GM18505 (cell line): Measurements from ENCODE around the gene ANKRD27.
"Not testable (repeated sequence)": the region's sequence is repeated elsewhere in the genome, so short reads cannot be mapped to it uniquely, and the experiment has no call there.

Experiments used
- ATAC-seq: cut with Tn5 transposase; IDR thresholded peaks from one replicate; pipeline ENCODE4 v1.9.1; 2021; ENCODE audit not compliant: unreplicated experiment
- POLR2A ChIP-seq: IDR thresholded peaks from 4 replicates; pipeline ENCODE4 v1.6.1; 2011; ENCODE audit warnings: borderline replicate concordance; ENCODE audit not compliant: insufficient read depth, insufficient read length; ENCODE audit errors: extremely low read depth

ANKRD27 gene

DNA sequence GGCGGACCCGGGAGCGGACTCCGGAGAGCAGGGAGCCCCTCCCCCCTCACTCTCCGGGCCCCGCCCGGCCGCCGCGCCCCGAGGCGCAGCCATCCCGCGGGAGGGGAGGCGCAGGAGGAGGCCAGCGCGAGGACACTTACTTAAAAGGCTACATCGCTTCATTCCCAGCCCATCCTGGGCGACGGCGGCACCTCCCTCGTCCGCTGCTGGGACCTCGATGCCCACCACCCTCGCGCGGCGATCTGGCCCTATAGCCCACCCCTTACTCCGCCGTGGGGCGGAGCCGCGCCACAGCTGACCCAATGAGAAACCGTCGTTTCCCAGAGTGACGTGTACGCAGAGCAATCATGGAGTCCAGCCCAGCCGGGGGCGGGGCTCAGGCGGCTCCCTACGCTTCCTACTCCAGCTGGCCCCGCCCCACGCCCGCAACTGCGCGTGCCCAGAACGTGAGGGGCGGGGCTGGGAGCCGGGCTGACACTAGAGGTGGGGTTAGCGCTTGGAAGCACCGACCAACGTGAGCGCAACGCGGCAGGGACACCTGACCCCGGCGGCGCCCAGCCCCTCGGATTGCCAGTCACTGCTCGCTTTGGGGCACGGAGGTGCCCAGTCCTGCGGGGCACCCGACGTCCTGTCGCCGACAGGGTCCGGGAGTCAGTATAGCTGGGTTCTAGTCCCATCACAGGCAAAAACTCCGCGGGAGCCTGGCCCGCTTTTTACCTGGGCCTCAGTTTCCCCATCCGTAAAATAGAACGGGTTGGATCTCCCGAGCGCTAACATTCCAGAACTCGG is at the start of gene ANKRD27:
ANKRD27 (minus strand) TSS at position 250 of the 789 bp plus-strand sequence. CDS start 16,165 bp downstream, outside the sequence.
- ATAC-seq, result peak; percentile 94
- TF ChIP-seq POLR2A, result peak; percentile 72

DNA sequence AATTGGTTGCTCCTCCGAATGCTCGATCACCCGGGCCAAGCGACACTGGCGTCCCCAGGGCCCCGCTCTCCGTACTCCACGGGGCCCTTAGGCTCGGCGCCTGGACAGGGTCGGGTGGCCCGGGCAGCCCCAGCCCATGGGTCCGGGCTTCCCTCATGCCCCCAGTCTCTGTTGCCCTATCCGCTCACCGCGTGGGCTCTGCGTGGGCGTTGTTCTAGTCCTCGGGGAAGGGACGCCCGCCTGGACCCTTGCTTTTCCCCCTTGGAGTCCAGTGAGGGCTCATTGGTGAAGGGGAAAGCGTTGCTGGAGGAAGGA is 45.9 kb upstream of the ANKRD27 start:
- no peak for TF ChIP-seq POLR2A
- ATAC-seq, result no peak

DNA sequence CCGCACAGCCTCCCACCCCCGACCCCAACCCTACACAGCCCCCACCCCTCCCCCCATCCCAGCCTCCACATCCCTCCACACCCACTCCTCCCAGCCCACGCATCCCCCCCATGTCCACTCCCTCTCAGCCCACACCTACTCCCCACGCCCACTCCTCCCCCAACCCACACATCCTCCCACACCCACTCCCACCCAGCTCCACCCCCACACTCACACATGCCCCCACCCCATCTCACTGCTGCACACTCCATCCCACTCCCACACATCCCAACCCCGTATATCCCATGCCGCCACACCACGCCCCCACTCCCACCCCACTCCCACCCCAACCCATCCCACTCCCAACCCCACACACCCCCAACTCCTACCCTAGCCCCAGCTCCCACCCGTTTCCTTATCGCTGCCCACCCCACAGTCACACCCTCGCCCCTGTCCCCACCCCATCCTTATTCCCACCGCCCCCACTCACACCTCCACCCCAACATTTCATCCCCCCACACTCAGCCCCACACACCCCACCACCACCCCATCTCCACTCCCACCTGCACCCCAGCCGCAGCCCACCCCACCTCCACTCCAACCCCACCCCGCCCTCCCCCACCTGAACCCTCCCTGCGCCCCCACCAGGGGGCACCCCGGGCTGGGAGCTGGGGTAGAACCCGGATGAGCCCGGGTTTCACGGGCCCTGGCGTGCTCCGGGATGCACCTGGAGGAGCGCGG is 45.4 kb upstream of the ANKRD27 start:
- no peak for TF ChIP-seq POLR2A
- no peak for ATAC-seq

DNA sequence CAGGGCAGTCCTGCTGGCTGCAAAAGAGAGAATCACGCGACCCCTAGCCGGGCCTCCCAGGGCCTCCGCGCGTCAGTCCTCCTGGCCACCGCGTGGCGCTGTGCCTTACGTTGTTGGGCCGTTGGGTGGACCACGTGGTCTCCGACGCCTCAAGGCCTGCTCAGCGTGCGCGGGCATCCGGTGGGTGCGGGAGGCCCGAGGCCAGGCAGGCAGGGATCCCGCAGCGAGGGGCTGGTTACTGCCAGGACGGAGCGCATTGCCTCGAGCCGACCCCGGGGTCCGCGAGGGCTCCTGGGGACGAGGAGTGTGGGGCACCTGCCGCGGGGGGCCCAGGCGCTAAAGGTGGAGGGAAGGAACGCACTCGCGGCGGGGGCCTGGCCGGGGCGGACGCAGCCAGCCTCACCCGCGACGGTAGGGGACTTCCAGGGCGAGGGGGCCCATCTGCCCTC is 44.7 kb upstream of the ANKRD27 start, which contains the start of gene TDRD12:
TDRD12 (plus strand) TSS at position 157 of the 449 bp plus-strand sequence. CDS start 306 bp downstream, outside the sequence.
- no peak for ATAC-seq
- TF ChIP-seq POLR2A, result no peak

DNA sequence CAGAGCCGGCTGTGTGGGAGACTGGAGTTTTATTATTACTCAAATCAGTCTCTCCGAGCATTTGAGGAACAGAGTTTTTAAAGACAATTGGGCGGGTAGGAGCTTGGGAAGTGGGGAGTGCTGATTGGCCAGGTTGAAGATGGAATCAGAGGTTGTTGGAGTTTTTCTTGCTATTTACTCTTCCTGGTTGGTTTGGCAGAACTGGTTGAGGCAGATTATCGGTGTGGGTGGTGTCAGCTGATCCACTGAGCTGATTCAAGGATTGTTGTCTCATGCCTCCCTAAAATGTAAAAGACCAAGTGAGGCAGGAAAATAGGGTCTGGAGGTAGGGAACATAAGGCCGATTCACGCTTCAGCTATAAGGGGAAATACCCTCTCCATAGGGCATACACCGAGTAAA is 43.3 kb upstream of the ANKRD27 start:
- no peak for ATAC-seq
- TF ChIP-seq POLR2A, result no peak

DNA sequence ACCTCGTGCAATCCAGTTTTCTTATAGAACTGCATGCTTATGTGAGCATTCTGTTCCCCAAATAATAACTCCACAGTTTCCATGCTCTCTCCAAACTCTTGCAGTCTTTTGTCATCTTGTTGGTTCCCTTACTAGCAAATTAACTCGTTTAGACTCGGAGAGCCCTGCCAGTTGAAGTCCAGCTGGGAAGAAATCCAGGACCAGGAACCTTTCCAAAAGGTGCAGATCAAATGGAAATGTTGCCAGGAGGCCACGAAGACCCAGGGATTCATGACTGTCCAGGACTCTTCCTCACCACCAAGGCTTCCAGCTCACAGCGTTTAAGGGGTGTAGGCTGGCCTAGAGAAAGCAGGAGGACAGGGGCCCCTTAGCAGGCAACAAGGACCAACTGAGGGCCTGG is 42.5 kb upstream of the ANKRD27 start:
- no peak for ATAC-seq

DNA sequence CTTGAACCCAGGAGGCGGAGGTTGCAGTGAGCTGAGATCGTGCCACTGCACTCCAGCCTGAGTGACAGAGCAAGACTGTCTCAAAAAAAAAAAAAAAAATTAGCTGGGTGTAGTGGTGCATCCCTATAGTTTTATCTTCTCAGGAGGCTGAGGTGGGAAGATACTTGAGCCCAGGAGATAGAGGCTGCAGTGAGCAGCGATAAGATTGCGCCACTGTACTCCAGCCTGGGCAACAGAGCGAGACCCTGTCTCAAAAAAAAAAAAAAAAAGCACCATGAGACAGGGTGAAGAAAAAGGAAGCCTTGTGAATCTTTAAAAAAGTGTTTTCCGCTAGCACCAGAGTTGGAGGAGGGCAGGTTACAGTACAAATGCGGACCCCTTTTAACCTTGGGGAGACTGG is 41.2 kb upstream of the ANKRD27 start:
- ATAC-seq, result not testable (repeated sequence)

More for the DNA sequence above, 42.5 kb upstream of the ANKRD27 start:
- no peak for TF ChIP-seq POLR2A

DNA sequence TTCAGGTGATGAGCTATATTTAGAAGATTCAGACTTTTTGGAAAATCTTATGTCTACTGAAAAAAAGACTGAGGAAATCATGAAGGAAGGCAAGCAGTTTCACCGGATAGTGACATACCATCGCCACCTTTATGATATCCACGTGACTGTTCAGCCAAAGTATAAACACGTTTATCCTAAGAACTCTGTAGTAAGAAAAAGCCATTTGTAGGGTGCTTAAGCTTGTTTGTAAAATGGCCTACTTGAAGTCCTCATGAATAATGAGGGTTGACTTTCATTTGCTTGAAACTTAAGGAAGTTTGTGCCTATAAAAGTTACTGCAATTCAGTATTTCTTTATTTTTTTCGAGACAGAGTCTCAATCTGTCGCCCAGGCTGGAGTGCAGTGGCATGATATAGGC is 36.8 kb upstream of the ANKRD27 start:
- no peak for ATAC-seq
- TF ChIP-seq POLR2A, result no peak

DNA sequence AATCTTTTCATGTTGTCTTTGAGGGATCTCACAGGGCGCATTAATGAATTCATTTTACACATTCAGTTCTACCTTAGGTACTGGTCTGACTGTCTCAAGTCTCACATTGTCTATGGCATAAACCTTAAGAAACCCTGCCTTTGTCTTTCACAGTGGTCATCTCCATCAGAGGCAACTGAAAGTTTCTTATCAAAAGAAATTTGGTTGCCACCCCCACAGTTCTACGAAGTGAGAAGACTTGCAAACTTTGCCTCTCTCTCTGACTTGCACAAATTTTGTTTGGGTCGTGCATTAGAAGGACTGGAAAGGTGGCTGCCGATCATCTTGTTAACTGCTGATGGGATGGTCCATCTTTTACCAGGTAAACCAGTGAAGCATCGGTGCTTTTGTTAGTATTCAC is 34.1 kb upstream of the ANKRD27 start:
- TF ChIP-seq POLR2A, result no peak
- ATAC-seq, result no peak

DNA sequence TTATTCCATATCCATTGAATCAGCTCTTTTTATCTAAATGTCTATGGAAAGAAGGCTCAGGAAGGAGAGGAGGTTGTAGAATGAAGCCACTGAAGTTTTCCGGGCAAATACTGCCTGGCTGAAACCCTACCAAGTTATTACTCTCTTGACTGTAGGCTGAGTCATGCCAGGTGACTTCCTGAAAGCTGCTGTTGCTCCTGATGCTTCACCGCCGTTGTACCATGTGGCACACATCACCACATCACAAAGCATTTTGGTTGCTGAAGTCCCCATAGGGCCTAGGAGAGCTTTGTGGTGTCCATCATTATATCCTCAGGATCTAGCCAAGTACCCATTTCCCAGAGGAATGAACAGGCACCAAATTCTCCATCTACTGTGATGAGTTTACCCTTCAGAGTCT is 33.5 kb upstream of the ANKRD27 start:
- no peak for TF ChIP-seq POLR2A
- no peak for ATAC-seq

DNA sequence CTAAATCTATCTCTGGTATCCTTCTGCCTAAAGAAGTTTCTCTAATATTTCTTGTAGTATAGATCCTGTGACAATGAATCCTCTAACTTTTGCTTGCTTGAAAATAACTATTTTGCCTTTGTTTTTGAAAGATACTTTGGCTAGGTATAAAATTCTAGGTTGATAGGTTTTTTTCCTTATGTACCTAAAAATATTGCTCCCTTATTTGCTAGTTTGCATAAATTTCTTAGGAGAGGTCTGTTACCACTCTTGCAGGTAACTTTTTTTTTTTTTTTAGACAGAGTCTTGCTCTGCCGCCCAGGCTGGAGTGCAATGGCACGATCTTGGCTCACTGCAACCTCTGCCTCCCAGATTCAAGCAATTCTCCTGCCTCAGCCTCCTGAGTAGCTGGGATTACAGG is 29.0 kb upstream of the ANKRD27 start:
- ATAC-seq, result not testable (repeated sequence)

DNA sequence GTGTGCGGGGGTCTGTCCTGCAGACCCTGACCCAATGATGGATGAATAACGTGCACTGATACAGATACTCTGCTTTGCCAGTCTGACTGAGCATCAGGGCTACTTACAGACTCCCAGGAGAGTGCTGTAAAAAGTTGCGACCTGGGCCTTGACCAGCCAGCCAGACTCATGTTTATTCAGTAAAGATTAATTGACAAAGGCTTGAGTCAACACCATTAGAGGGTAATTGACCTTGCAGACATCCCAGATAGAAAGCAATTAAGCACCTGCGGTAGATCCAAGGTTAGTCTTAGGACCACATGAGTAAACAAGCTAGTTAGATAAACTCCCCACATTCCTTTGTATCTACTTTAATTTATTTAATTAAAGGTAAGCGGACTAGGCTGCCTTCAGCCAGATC is 27.0 kb upstream of the ANKRD27 start:
- ATAC-seq, result no peak
- TF ChIP-seq POLR2A, result no peak

DNA sequence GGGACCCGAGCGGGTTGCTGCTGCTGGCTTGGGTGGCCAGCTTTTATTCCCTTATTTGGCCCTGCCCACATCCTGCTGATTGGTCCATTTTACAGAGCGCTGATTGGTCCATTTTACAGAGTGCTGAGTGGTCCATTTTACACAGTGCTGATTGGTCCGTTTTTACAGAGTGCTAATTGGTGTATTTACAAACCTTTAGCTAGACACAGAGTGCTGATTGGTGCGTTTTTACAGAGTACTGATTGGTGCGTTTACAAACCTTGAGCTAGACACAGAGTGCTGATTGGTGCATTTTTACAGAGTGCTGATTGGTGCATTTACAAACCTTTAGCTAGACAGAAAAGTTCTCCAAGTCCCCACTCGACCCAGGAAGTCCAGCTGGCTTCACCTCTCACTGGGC is 25.1 kb upstream of the ANKRD27 start:
- ATAC-seq, result not testable (repeated sequence)

DNA sequence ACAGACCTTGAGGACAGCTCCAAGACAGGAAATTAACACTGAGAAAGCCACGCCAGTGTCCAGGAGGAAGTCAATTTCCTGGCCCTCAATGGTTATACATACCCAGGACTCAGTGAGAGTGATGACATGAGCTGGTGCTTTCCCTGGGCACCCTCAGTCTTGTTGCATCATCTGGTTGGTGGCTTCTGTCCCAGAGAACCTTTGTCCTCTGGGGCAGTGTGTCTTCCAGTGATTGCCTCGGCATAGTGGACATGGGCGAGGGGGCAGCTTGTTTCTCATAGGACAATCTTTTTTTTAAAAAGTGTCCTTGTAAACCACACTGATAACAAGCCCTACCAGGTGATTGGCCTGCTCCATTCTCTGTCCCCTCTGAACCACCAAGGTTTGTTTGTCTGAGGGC is 21.8 kb upstream of the ANKRD27 start:
- ATAC-seq, result not testable (repeated sequence)

DNA sequence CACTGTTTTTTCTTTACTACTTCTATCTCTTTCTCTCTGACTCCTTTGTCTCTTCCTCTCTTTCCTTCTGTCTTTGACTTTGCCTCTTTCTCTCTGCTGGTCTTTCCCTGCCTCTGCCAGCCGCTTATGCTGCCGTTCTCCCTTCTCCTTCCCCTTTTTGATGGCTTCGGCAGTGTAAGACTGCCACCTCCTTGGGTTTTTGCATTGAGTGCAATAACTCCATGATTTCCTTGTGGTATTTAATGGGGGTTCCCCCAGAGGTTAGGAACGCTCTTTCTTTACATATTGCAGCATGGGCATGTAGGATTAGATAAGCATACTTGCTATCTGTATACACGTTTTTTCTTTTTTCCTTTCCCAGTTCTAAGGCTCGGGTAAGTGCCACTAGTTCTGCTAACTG is 20.5 kb upstream of the ANKRD27 start:
- not testable (repeated sequence) for ATAC-seq

DNA sequence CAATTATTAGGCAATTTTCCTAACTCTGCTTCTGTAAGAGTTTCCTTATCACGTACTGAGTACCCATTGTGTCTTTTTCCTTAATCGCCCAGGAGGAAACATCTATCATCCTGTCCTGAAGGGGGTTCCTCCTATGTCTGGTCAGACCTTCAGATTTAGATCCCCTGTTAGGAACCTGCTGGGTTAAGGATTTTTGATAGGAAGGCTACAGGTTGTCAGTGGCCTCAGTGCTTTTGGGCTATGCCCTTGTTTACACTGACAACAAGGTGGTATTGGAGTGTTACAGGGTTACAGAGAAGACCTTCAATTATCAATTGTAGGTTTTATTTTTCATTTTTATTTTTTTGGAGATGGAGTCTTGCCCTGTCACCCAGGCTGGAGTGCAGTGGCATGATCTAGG is 19.9 kb upstream of the ANKRD27 start:
- not testable (repeated sequence) for ATAC-seq

DNA sequence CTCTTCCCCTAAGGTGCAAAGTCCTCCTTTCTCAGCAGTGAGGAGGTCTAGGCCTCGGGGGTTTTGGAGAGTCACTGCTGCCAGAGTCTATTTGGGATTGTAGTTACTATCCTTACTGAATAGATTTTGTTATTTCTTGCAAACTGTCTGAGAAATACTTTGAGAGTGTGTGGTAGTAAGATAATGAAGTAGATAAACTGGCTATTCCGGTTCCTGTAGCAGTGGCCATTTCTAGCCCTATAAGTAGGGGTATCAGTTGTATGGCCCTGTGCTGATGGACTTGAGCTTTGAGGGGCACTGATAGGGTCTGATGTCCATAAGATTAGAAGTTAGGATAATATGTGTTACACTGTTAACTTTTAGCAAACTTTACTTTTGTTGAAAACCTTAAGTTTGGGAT is 19.3 kb upstream of the ANKRD27 start:
- not testable (repeated sequence) for ATAC-seq

DNA sequence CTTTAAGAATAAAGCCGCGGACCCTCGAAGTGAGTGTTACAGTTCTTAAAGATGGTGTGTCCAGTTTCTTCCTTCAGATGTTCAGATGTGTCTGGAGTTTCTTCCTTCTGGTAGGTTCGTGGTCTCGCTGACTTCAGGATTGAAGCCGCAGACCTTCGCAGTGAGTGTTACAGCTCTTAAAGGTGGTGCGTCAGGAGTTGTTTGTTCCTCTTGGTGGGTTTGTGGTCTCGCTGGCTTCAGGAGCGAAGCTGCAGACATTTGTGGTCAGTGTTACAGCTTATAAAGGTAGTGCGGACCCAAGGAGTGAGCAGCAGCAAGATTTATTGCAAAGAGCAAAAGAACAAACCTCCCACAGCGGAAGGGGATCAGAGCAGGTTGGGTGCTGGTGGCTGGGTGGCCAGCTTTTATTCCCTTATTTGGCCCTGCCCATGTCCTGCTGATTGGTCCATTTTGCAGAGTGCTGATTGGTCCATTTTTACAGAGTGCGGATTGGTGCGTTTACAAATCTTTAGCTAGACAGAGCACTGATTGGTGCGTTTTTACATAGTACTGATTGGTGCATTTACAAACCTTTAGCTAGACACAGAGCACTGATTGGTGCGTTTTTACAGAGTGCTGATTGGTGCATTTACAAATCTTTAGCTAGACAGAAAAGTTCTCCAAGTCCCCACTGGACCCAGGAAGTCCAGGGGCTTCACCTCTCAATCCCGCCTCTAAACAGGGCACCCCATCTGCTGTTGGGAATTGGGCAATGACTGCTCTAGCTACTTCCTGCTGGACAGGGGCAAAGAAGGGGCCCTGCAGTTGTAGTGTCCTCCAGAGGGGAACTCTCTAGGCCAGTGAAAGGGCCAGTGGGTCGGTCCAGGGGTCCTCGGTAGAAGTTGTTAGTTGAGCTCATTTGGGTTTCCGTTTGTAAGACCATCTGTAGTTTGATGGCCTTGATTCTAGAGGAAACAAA is 18.4 kb upstream of the ANKRD27 start:
- not testable (repeated sequence) for ATAC-seq
